Parathyroid adenoma (tissue), 2 donors: ENCODE measurements around the gene CDKN2A.

ENCODE experiments used
- H2AFZ ChIP-seq: fragments of 300-600 bp; sonication (generic); one replicate; pipeline ENCODE4 v1.7.0; 2017; ENCODE audit warnings: antibody characterized with exemption, mild to moderate bottlenecking
- H3K27ac ChIP-seq: fragments of 300-600 bp; sonication (generic); one replicate; pipeline ENCODE4 v1.7.0; 2017
- H3K27me3 ChIP-seq: fragments of 300-600 bp; sonication (generic); one replicate; pipeline ENCODE4 v1.7.0; 2017; ENCODE audit warnings: low read length; ENCODE audit not compliant: control insufficient read depth, insufficient read depth
- H3K36me3 ChIP-seq: fragments of 300-600 bp; sonication (generic); one replicate; pipeline ENCODE4 v1.7.0; 2017; ENCODE audit warnings: low read length; ENCODE audit not compliant: control insufficient read depth, insufficient read depth
- H3K4me1 ChIP-seq: fragments of 300-600 bp; sonication (generic); one replicate; pipeline ENCODE4 v1.7.0; 2017; ENCODE audit warnings: control low read depth
- H3K4me2 ChIP-seq: fragments of 300-600 bp; sonication (generic); one replicate; pipeline ENCODE4 v1.7.0; 2017; ENCODE audit warnings: low read length
- H3K4me3 ChIP-seq: fragments of 300-600 bp; sonication (generic); one replicate; pipeline ENCODE4 v1.7.0; 2017; ENCODE audit warnings: low read depth, low read length
- H3K79me2 ChIP-seq: fragments of 300-600 bp; sonication (generic); one replicate; pipeline ENCODE4 v1.7.0; 2017; ENCODE audit warnings: control low read depth
- H3K9ac ChIP-seq: fragments of 300-600 bp; sonication (generic); one replicate; pipeline ENCODE4 v1.7.0; 2017; ENCODE audit warnings: mild to moderate bottlenecking
- H3K9me3 ChIP-seq: fragments of 300-600 bp; sonication (generic); one replicate; pipeline ENCODE4 v1.7.0; 2017; ENCODE audit warnings: low read length; ENCODE audit not compliant: control insufficient read depth
- TF ChIP-seq, protein P1 (sequence below): fragments of 300-600 bp; sonication (generic); IDR thresholded peaks from one replicate; pipeline ENCODE4 v1.7.0; 2017; ENCODE audit warnings: antibody characterized with exemption, mild to moderate bottlenecking
- donor health status: primary hyperparathyroidism.

CDKN2A gene

DNA sequence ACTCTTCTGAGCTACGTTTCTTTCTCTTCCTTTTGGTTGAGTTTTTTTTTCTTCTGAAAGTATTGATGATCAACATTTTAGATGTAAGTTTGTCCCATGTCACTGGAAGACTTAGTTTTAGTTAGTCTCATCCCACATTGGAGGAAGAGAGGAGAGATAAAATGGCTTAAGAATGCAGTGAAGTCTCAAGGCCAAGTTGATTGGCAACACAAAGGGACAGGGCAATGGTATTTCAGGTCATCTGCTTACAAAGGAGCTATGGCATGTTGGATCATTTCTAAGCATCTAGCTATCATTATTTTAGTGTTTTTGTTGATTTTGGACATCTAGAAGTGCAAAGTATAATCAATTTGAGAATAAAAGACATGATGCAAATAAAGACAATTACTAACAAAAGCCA, 58.6 kb downstream of the CDKN2A start:
- Histone ChIP-seq H3K36me3 (no peaks in the 10 kb centered on the region), H3K4me1 (no peaks in the 10 kb centered on the region), H3K79me2 (no peaks in the 10 kb centered on the region), H3K27me3 (no peaks in the 10 kb centered on the region), H2AFZ (no peak overlapping the region), H3K27ac (no peak overlapping the region), H3K9ac (no peak overlapping the region), H3K4me3 (no peak overlapping the region), H3K9me3 (no peaks in the 10 kb centered on the region), H3K4me2 (no peak overlapping the region)
- TF ChIP-seq, protein P1, sequence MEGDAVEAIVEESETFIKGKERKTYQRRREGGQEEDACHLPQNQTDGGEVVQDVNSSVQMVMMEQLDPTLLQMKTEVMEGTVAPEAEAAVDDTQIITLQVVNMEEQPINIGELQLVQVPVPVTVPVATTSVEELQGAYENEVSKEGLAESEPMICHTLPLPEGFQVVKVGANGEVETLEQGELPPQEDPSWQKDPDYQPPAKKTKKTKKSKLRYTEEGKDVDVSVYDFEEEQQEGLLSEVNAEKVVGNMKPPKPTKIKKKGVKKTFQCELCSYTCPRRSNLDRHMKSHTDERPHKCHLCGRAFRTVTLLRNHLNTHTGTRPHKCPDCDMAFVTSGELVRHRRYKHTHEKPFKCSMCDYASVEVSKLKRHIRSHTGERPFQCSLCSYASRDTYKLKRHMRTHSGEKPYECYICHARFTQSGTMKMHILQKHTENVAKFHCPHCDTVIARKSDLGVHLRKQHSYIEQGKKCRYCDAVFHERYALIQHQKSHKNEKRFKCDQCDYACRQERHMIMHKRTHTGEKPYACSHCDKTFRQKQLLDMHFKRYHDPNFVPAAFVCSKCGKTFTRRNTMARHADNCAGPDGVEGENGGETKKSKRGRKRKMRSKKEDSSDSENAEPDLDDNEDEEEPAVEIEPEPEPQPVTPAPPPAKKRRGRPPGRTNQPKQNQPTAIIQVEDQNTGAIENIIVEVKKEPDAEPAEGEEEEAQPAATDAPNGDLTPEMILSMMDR: no peak

DNA sequence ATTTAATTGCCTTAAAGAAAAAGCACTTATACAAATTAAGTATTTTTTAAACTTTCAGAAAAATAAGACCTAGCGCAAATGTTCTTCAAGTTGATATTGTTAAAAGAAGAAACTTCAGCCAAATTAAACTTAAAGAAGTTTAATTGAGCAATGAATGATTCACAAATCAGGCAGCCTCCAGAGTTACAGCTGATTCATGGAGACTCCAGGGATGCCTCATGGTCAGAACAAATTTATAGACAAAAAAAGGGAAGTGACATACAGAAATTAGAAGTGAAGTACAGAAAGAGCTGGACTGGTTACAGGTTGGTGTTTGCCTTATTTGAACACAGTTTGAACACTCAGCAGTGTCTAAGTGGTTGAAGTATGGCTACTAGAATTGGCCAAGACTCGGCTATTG, 60.3 kb downstream of the CDKN2A start:
- Histone ChIP-seq H3K27me3 (no peaks in the 10 kb centered on the region), H3K27ac (no peak overlapping the region), H3K9ac (no peak overlapping the region), H3K4me1 (no peaks in the 10 kb centered on the region), H3K9me3 (no peaks in the 10 kb centered on the region), H3K4me3 (no peak overlapping the region), H3K36me3 (no peaks in the 10 kb centered on the region), H2AFZ (no peak overlapping the region), H3K79me2 (no peaks in the 10 kb centered on the region), H3K4me2 (no peak overlapping the region)
- TF ChIP-seq, protein P1: no peak

DNA sequence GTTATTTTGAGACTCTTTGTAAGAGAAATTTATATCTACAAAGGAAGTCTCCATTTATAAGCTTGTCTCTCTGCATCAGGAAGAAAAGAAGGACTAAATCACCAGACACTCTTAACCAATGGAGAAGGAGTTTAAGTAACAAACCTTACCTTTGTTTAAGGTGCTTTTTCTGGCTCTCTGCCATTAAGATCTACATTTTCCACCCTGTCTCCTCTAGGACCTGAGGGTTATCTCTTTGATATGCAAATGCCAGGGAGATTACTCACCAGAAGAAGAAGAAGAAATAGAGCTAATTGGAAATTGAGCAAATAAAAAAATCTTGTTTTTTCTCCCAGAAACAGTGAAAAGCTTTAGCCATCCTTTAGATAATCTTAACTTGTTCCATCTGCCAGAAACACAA, 60.9 kb downstream of the CDKN2A start:
- no peak overlapping the region for H3K4me2 ChIP-seq
- H3K27ac ChIP-seq: no peak overlapping the region
- no peak overlapping the region for H3K4me3 ChIP-seq
- H3K9me3 ChIP-seq: no peaks in the 10 kb centered on the region
- H3K27me3 ChIP-seq: no peaks in the 10 kb centered on the region
- no peak overlapping the region for H2AFZ ChIP-seq
- no peaks in the 10 kb centered on the region for H3K36me3 ChIP-seq
- no peaks in the 10 kb centered on the region for H3K79me2 ChIP-seq
- no peak overlapping the region for H3K9ac ChIP-seq
- TF ChIP-seq, protein P1: no peak
- no peaks in the 10 kb centered on the region for H3K4me1 ChIP-seq

DNA sequence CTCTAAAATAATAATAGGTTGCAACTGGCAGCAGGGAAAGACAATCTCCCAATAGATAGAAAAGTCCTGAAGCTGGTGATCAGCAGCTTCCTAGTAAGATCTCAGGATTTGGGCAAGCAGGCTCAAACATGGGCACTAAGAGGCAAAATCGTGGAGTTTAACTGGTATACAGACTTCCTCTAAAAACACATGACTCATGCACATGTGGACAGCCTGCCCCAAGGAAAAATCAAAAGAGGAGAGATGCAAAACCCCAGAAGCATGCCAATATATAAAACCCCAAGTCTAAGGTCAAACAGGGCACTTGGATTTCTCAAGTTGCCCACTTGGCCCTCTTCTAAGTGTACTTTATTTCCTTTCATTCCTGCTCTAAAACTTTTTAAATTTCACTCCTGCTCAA, 62.8 kb downstream of the CDKN2A start:
- H3K4me2 ChIP-seq: no peak overlapping the region
- H3K36me3 ChIP-seq: no peaks in the 10 kb centered on the region
- TF ChIP-seq, protein P1: no peak
- H3K4me3 ChIP-seq: no peak overlapping the region
- H3K9ac ChIP-seq: no peak overlapping the region
- H3K4me1 ChIP-seq: no peaks in the 10 kb centered on the region
- H3K27ac ChIP-seq: no peak overlapping the region
- no peak overlapping the region for H2AFZ ChIP-seq
- no peaks in the 10 kb centered on the region for H3K79me2 ChIP-seq
- H3K9me3 ChIP-seq: no peaks in the 10 kb centered on the region
- H3K27me3 ChIP-seq: no peaks in the 10 kb centered on the region

DNA sequence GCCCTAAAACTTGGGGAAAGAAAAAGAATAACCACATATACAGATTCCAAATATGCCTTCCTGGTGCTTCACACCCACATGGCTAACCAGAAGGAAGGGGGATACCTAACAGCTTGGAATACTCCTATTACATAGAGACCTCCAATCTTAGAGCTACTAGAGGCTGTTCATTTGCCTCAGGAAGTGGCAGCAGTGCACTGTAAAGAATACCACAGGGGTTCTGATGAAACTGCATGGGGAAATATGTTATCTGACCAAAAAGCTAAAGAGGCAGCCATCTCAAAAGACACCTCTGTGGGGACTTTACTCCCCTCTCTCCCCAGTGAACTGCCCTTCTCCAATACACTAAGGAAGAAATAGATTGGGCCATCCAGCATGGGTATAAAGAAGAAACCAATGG, 66.4 kb downstream of the CDKN2A start:
- Histone ChIP-seq H3K27me3 (no peaks in the 10 kb centered on the region), H3K36me3 (no peaks in the 10 kb centered on the region), H3K4me3 (no peak overlapping the region), H3K4me1 (no peaks in the 10 kb centered on the region), H3K9me3 (no peaks in the 10 kb centered on the region), H3K79me2 (no peaks in the 10 kb centered on the region), H3K27ac (no peak overlapping the region), H3K9ac (no peak overlapping the region), H3K4me2 (no peak overlapping the region), H2AFZ (no peak overlapping the region)
- TF ChIP-seq, protein P1: no peak
